Hepatocyte (in vitro differentiated cells): ENCODE measurements around the gene ANAPC2.

Experiments
- EZH2phosphoT487 ChIP-seq: fragments of 200-600 bp; sonication (generic); IDR thresholded peaks from one replicate; pipeline ENCODE4 v1.6.1; 2018; ENCODE audit warnings: antibody characterized with exemption, mild to moderate bottlenecking, low read depth, moderate library complexity; ENCODE audit not compliant: unreplicated experiment, severe bottlenecking
- TF ChIP-seq, protein P1 (sequence below): fragments of 200-600 bp; sonication (generic); IDR thresholded peaks from 2 replicates; pipeline ENCODE4 v1.5.1; 2016; ENCODE audit warnings: antibody characterized with exemption, mild to moderate bottlenecking; ENCODE audit not compliant: poor library complexity

DNA sequence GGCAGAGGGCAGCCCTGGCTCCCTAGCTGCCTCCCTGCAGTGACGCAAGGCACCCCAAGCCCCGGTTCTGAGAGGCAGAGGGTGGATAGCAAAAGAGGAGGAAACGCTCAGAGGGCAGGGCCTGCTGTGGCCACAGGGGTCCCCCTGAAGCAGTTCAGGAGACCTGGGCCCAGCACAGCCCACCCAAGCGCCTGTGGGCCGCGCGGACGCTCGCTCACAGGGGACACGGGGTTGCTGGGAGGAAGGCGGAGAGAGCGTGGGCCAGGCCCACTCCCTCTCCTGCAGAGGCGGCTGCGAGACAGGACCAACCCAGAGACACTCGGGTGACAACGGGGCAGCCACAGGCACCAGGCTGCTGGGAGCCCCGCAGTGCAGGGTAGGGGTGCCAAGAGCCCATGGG is 8.6 kb downstream of the ANAPC2 start:
- TF ChIP-seq EZH2phosphoT487: no peak
- TF ChIP-seq, protein P1, sequence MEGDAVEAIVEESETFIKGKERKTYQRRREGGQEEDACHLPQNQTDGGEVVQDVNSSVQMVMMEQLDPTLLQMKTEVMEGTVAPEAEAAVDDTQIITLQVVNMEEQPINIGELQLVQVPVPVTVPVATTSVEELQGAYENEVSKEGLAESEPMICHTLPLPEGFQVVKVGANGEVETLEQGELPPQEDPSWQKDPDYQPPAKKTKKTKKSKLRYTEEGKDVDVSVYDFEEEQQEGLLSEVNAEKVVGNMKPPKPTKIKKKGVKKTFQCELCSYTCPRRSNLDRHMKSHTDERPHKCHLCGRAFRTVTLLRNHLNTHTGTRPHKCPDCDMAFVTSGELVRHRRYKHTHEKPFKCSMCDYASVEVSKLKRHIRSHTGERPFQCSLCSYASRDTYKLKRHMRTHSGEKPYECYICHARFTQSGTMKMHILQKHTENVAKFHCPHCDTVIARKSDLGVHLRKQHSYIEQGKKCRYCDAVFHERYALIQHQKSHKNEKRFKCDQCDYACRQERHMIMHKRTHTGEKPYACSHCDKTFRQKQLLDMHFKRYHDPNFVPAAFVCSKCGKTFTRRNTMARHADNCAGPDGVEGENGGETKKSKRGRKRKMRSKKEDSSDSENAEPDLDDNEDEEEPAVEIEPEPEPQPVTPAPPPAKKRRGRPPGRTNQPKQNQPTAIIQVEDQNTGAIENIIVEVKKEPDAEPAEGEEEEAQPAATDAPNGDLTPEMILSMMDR: no peak
